Fibroblast of skin of left quadriceps (primary cell): ENCODE data around the gene NF1.
"Not testable (repeated sequence)": the region's sequence is repeated elsewhere in the genome, so short reads cannot be mapped to it uniquely, and the experiment has no call there.

Experiments used
- DNase-seq, 2 experiments: peaks; one replicate each; pipeline ENCODE4 v3.0.0-alpha.2; 2013; ENCODE audit warnings: low read depth in 2 of 2

The NF1 gene

GRCh38 chr17:31294820-31295488 lies 200.2 kb downstream of the NF1 start:
- peak; percentile 49 to 51 for DNase-seq

GRCh38 chr17:31295489-31295871 lies 200.7 kb downstream of the NF1 start:
- no peak for DNase-seq

- no peak for DNase-seq
Measured at GRCh38 chr17:31296142-31296541, 201.4 kb downstream of the NF1 start.

GRCh38 chr17:31297090-31297489 lies 202.3 kb downstream of the NF1 start, which contains the start of gene OMG:
TSS of gene OMG (minus strand) at chr17:31297239. CDS start at chr17:31296331, 908 bp downstream.
- DNase-seq, result no peak

- no peak for DNase-seq
Measured at GRCh38 chr17:31299624-31300023, 204.8 kb downstream of the NF1 start.

GRCh38 chr17:31307640-31308039 lies 212.9 kb downstream of the NF1 start:
- DNase-seq, result no peak

- no peak for DNase-seq
Measured at GRCh38 chr17:31308372-31309334, 213.9 kb downstream of the NF1 start.

- no peak for DNase-seq
Measured at GRCh38 chr17:31309556-31309955, 214.8 kb downstream of the NF1 start.

GRCh38 chr17:31310260-31310659 lies 215.5 kb downstream of the NF1 start:
- DNase-seq, result no peak

GRCh38 chr17:31310886-31311285 lies 216.1 kb downstream of the NF1 start:
- DNase-seq, result no peak

GRCh38 chr17:31311526-31311925 lies 216.7 kb downstream of the NF1 start:
- DNase-seq, result no peak

GRCh38 chr17:31312223-31312622 lies 217.4 kb downstream of the NF1 start:
- not testable (repeated sequence) for DNase-seq

- no peak for DNase-seq
Measured at GRCh38 chr17:31313982-31314781, 219.4 kb downstream of the NF1 start, which contains the start of gene EVI2B. TSS of gene EVI2B (minus strand) at chr17:31314054. CDS start at chr17:31305609, 8,445 bp downstream.

GRCh38 chr17:31314782-31315100 lies 220.0 kb downstream of the NF1 start:
- DNase-seq, result no peak

- DNase-seq, result no peak
Measured at GRCh38 chr17:31318298-31318801, 223.6 kb downstream of the NF1 start.

GRCh38 chr17:31318851-31319661 lies 224.3 kb downstream of the NF1 start:
- DNase-seq, result no peak

- no peak for DNase-seq
Measured at GRCh38 chr17:31320241-31320640, 225.5 kb downstream of the NF1 start.

GRCh38 chr17:31320791-31321190 lies 226.0 kb downstream of the NF1 start:
- no peak for DNase-seq

- peak; percentile 61 to 70 for DNase-seq
Measured at GRCh38 chr17:31321481-31321880, 226.7 kb downstream of the NF1 start, which contains the start of gene EVI2A. TSS of gene EVI2A (minus strand) at chr17:31321622. CDS start at chr17:31319013, 2,609 bp downstream.

GRCh38 chr17:31321966-31322365 lies 227.2 kb downstream of the NF1 start:
- no peak for DNase-seq

- no peak for DNase-seq
Measured at GRCh38 chr17:31323551-31323950, 228.8 kb downstream of the NF1 start.
